HG03103 (cell line): Measurements from ENCODE around the gene LMF1.
"Not testable (repeated sequence)": the region's sequence is repeated elsewhere in the genome, so short reads cannot be mapped to it uniquely, and the experiment has no call there.

Experiments used
- ATAC-seq: cut with Tn5 transposase; IDR thresholded peaks from one replicate; pipeline ENCODE4 v1.9.1; 2021; ENCODE audit warnings: low read depth; ENCODE audit not compliant: unreplicated experiment

Gene LMF1

DNA sequence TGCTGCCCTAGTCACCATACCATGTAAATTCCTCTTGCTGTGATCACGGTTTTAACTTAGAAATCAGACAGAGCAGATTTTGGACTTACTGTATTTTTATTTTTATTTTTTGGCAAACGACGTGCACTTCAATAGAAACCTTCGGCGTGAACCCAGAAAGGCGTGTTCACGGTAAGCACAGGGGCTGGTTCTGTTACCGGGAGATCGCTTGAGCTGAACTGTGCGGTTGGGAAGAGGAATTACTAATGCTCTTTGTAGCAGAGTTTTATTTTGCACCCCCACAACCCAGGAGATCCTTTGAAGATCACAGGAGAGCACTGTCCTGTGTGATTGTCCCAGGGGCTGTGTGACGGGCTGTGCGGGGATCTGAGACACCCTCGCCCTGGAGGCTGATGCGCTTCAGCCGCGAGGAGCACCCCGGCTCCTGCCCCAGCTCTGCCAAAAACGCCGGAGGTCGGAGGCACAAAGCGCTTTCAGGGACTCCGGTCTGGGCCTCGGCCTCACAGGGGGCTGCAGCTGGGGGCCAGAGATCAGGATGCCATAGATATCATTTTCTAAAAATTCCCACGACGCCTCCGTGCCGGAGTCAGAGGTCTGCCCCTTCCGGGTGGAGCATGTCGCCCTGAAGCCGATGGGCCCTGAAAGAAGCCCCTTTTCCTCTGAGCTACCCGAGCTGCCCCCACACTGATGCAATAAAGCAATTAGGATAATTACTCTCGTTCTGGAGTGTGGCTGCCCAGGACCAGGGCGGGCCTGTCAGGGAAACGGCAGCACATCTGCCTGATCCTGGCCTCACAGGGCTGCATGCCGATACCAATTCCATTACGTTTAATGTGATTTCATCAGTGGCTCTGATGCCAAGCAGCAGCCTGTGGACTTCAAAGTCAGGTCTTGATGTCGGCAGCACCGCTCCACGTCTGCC is 71.8 kb downstream of the LMF1 start:
- ATAC-seq = no peak

DNA sequence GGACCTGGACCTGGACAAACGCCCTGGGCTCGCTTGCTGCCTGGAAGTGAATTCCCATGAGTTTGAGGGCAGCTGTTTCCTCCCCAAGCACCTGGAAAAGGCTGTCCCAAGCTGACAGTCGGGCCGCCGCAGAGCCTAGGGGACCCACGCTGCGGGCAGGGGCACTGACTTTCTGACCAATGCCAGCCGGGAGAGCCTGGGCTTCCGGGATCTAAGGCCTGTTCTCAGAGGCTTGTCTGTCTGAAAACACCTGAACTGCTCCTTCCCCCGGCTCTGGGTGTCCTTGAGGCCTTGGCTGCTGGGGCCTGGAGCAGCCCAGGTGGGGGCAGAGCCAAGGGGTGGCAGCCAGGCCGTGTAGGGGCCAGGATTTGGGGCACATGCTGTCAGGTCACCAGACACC is 72.6 kb downstream of the LMF1 start:
- no peak for ATAC-seq

DNA sequence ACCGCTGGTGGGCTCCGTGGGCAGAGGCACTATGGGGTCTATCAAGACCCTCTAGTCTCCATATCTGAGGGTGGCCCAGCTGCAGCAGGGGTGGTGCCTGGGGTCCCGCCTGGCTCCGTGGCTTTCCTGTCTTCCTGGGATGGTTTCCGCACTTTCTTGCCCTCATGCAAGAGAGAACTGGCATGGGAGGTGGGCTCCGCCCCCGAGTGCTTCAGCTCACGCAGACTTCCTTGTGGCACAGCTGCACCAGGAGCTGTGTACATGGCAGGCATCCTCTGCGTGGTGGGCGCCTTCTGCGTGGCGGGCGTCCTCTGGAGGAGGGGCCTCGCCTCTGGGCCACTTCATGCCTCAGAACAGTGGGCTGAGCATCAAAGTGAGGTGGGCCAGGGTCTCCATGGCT is 73.1 kb downstream of the LMF1 start:
- no peak for ATAC-seq

DNA sequence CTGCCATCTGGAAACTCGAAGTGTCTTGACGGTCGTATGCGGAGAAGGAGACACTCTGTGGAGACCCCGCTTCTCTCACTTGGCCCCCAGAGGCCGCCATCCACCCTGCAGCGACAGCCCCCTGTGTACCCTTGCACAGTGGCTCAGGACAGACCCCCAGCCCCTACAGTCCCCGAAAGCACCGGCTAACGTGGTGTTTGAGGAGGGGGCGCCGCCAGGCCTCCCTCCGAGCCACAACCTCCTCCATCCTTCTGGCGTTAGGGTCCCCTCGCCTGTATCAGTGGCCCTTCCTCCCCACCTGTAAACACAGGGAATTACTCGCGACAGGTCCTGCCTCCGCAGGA is 73.6 kb downstream of the LMF1 start:
- ATAC-seq = no peak

DNA sequence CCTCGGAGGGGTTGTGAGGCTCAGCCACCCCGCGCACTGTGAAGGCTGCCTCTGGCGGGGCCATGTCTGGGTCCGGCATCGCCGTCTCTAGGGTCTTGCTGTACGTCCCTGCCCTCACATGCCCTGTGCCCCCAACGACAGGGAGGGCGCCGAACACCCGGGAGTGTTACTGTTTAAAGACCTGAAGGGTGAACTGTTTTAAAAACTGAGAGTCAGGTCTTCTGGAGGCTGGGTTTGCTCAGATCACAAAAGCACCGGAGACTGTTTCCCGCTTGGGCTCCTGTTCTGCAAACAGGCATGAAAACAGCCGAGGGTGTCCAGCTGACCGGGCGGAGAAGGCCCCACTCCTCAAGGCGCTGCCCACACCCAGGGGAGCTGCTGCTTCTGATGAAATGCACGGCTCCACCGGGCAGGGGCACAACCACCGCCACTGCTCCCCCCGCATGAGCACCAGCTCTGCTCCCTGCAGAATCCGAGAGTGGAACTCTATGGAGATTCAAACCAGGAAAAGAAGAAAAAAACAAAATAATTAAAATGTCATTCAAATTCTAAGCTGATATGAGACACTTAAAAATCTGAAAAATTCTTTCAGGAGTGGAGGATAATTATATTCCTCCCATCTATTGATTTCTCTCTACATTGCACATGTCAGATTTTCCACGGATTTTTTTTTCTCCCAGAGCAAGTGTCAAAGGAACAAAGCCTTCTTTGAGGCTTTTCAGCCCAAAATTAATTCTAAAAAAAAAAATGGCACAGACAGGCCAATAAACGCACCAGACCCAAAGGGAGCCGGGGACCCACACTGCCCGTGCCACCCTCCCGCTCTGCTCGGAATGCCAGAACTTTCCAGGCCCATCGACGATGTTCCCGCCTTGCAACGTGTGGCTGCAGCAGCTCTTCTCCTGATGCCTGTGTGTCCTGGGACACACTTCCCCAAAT is 74.3 kb downstream of the LMF1 start:
- ATAC-seq = no peak

DNA sequence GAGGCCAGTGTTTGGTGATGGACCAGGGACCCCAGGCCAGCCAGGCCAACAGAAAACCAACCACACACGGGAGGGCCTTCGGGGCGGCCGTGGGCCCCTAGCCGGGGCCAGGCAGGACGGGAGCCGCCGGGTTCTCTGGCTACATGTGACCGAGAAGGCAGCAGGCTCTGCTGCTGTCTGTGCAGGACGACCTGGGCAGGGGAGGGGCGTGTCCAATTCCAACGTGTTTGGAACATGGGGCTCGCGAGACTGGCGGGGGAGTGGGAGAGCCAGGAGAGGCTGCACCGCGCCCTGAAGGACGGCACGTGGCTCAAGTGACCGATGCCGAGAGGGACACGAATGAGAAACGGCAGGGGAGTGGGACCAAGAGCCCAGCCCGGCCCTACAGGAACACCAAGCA is 75.4 kb downstream of the LMF1 start:
- no peak for ATAC-seq

DNA sequence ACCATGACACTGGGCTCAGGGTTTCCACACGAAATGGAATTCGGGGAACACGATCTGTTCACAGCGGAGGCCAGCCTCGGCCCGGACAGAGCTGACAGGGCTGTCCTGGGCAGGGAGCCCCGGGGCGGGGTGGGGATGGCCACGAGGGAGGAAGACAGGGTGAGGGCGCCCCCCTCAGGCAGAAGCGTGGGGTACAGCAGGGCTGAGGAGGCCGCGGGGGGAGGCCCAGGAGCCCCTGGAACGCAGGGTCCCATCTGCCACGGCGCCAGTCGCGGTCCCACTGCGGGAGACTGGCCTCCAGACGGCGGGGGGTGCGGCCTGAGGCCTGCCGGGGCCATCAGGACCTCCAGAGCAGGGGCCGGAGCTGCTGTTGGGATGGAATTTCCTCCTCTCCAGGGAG is 75.9 kb downstream of the LMF1 start:
- ATAC-seq = no peak

DNA sequence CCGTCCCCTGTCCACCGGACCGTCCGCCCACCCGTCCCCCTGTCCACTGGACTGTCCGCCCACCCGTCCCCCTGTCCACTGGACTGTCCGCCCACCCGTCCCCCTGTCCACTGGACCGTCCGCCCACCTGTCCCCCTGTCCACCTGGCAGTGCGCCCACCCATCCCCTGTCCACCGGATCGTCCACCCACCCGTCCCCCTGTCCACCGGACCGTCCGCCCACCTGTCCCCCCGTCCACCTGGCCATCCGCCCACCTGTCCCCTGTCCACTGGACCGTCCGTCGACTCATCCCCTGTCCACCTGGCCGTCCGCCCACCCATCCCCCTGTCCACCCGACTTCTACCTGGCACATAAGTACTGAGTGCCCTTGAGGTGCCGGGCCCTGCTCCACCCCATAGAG is 76.6 kb downstream of the LMF1 start:
- ATAC-seq = no peak

DNA sequence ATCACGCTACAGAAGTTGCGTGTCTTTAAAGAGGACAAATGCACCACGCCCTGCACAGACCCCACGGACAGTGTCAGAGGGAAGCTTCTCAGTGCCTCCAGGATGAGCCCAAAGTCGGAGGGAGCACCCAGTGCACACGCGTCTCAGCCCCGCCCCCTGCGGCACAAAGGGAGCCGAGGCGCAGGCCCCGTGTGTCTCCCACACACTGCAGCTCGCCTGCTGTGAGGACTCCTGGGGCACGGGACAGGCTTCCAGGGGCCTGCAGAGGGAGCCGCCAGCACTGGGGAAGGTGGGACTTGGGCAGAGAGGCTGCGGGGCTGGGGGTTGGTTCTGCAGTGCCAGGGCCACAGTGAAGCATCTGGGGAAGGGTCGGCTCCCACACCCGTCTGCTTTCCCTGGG is 77.4 kb downstream of the LMF1 start:
- no peak for ATAC-seq

DNA sequence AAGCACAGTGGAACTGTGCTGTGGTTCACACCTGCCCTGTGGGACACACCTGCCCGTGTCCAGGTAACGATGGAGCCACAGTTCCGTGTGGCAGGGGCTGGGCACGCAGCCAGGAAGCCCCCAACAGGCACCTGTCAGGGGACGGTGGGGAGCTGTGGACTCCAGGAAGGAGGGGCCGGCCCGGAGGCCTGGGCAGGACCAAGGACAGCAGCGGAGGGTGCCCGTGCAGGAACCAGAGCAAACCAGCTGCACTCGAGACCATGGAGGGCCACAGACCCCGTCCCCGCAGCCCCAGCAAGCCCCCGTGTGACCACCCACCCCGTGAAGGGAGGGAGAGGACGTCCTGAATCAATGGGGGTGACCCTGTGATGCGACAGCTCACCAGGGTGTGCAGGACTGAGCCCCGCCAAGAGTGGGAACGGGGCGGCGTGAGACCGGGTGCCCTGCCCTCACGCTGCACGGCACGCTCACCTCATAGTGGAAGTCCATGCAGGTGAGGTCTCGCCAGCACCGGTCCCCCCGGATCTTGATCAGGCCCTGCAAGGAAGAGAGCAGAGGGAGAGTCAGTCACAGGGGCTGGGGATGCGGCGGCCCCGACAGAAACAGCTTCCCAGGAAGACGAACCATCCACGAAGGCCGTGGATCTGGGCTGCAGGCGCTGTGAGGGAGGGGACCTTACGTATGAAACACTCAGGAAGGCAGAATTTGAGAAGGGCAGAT is 78.1 kb downstream of the LMF1 start:
- no peak for ATAC-seq

DNA sequence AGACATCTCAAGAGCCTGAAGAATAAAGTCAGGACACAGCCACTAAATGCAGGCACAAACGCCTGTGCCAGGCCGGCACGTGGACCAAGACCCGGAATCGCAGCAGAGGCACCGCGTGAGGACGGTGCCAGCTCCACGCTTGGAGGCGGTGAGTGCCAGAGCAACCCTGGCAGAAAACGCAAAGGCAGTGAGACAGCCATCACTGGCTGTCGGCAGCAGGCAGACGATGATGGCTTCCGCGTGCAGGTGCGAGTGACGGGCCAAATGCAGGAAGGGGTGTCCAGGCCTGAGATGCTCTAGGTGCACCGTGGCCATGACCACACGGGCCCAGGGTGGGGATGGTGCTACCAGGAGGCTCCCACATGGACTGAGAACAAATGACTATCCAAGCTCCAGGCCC is 78.8 kb downstream of the LMF1 start:
- no peak for ATAC-seq

DNA sequence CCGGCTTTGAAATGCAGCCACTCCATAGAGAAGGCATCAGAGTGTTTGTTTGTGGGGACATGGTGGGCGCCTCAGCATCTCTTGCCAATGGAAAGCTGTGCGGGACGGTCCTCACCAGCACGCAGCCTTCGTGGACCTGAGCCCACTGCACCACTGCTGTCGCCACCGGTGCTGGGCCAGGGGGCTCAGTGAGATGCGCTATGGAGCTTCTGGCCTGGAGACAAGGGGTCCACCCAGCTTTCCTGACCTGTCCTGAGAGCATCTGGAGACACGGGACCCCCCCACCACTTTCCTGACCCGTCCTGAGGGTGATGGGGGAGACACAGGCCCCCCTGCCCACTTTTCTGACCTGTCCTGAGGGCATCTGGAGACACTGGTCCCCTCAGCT is 79.4 kb downstream of the LMF1 start:
- no peak for ATAC-seq

DNA sequence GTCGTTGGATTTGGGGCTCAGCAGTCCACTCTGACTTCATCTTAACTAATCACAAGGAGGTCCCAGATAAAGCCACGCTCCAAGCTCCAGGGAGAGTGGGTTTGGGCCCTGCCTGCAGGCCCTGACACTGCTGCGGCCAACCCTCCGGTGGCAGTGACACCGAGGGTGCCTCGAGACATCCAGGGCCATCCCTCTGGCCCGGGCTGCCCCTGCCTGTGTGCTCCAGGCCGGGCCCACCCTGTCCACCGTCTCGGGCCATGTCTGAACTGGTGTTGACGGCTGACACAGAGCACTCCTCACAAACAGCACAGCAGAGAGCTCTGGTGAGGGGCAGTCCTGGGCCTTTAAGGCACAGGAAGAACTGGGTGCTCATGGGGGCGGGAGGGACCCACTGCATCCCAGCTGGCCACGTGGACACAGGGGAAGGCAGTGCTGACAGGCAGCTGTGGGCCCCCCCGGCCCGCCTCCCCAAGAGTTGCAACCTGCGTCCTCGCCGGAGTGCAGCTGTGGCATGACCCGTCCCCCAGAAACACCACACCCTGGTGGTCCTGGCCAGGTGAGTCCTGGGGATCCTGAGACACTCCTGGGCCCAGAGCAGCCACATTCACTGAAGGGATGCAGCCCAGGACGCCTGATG is 80.0 kb downstream of the LMF1 start:
- ATAC-seq = no peak

DNA sequence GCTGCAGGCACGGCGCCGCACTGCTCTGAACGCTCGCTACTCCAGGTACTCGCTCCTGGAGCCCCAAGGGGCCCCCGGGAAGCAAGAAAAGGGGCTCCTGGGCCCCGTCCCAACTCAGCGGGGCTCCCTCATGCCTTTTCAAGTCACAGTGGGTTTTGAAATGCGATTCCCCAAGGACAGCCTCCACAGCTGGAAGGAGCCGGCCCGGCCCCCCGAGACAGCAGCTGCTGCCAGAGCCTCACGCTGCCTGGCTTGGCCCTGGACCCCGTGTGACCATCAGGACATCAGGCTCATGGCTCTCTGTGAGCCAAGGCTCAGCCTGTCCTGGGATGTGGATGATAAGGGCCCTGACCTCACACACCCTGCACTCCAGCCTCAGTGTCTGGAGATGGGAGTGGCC is 80.6 kb downstream of the LMF1 start:
- ATAC-seq = no peak

DNA sequence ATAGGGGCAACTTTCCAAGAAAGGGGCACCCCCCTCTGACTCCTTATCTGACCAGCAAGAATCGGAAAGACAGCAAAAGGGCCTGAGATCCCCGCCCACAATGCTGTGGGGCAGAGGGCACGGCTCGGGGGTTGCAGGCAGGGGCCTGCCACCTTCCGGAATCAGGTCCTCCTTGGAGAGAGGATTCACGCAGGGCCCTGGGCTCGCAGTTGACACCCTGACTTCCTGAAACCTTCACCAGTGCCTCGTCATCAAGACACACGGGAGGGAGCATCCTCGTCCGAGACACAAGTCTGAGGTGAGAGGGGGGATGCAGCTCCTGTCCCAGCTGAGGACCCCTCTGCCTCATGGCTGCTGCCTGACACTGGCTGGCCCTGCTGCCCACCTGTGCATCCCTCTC is 81.2 kb downstream of the LMF1 start:
- ATAC-seq = no peak

DNA sequence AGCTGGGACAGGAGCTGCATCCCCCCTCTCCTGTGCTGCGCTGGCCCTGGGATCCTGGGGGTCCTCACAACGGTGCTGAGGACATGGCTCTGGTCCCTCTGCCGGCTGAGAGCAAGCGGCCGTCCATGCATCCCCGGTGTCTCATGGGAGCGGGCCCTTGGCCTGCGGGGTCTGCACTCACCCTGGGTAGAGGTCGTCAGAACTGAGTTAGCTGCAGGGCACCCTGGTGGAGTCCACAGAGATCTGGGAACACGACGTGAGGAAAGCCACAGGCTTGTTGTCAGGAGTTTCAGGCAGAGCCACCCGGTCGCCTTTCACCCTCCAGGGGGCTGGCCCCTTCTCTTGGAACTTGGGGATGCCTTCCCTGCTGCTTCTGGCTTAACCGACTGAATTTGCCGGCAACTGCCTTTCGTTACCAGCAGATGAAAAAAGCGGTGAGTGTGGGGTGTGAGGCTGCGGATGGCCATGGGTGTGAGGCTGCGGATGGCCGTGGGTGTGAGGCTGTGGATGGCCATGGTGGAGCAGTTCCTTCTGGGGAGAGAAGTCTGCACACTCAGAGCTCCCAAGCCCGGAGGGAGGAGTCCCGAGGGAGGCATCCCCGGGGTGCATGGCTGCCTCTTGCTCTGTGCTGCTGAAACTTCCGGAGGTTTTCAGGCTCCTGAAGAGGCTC is 81.7 kb downstream of the LMF1 start:
- no peak for ATAC-seq

DNA sequence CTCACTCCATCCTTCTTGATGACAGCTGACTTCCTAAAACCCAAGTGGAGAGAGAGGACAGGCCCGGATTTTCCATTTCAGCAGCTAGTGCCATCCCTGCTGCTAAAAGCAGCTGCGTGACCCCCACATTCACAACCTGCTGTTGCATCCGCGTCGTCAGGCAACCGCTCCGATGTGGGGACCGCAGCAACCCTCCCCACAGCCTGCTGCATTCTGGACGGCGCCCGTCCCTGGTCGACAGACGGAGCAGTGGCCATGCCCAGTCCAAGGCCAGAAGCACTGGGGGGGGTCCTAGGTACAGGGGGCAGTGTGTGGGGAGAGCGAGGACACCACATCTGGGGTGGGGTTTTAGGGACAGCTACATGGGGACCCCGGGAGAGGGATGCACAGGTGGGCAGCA is 82.3 kb downstream of the LMF1 start:
- not testable (repeated sequence) for ATAC-seq

DNA sequence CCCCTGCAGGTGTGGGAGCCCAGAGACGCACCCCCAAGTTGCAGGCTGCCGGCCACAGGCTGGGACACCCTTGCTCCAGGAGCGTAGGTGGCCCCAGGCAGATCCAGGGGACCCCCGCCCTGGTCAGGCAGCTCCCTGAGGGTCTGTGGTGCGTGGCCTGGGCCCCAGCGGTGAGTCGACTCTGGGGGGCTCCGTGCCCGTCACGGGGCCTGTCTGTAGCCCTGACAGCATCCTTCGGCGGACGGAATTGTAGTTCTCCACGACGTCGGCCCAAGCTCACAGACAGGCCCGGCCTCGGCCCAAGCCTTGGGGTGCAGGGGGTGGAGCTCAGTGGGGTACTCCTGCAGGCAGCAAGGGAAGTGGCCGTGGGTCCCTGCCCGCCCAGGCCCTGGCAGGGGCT is 82.9 kb downstream of the LMF1 start:
- no peak for ATAC-seq

DNA sequence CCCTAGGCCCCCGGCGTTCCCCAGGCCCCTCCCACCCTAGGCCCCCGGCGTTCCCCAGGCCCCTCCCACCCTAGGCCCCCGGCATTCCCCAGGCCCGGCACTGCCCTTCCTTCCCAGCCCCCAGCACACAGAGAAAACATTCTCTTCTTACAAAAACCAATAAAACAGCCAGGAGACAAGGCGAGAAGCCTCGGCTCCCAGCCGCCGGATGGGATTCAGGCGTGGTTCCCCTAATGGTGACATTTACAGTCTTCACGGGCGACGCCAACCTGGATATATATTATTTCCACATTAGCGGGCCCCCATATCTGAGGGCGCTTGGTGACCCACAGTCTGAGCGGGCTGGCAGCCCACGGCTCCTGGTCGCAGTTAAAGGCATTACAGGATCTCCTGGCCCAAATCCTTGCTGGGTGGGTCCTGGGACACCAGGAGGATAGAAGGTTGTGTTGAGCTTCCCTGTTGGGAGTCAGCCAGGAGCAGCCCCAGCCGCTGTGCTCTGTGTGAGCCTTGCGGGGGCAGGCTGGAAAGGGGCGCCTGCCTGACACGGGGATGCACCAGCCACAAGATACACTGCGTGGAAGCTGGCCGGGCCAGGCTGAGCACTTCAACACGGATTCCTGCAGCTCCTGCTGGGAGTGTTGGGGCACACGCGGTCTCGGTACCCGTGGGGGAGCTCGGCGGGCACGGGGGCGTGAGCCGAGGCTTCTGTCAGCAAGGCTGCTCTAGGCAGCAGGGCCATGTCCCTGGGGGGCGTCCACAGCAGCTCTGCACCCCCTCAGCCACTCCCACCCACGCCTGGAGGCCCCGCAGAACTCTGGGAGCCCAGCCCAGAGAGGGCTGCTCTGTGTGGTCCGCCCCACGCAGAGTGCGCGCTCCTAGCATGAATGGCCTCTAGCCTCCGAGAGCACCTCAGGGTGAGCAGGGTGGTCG is 83.7 kb downstream of the LMF1 start:
- ATAC-seq = no peak
